LoVo (cell line): ENCODE data around the gene ZNF48.

ENCODE experiments used
- DNase-seq: peaks from one replicate; pipeline ENCODE4 v3.0.0-alpha.2; 2016; ENCODE audit warnings: low spot score

Gene ZNF48

GRCh38 chr16:30395155-30395991 is at the start of gene ZNF48:
Gene ZNF48 (plus strand): TSS chr16:30395420. CDS start chr16:30395795, 375 bp downstream.
- peak; percentile 85 for DNase-seq

GRCh38 chr16:30346286-30346685 is 48.9 kb upstream of the ZNF48 start:
- DNase-seq: no peak

GRCh38 chr16:30348113-30348512 is 47.1 kb upstream of the ZNF48 start:
- DNase-seq: no peak

GRCh38 chr16:30348929-30349328 is 46.3 kb upstream of the ZNF48 start:
- no peak for DNase-seq

- DNase-seq: no peak
Observed at GRCh38 chr16:30349675-30350074, 45.5 kb upstream of the ZNF48 start.

- no peak for DNase-seq
Observed at GRCh38 chr16:30350134-30350871, 44.9 kb upstream of the ZNF48 start.

- no peak for DNase-seq
Observed at GRCh38 chr16:30351001-30351441, 44.2 kb upstream of the ZNF48 start.

GRCh38 chr16:30351586-30352419 is 43.4 kb upstream of the ZNF48 start:
- peak; percentile 41 for DNase-seq

GRCh38 chr16:30352488-30353401 is 42.5 kb upstream of the ZNF48 start:
- no peak for DNase-seq

GRCh38 chr16:30353438-30354129 is 41.6 kb upstream of the ZNF48 start:
- no peak for DNase-seq

GRCh38 chr16:30354423-30355143 is 40.6 kb upstream of the ZNF48 start:
- no peak for DNase-seq

GRCh38 chr16:30355144-30355953 is 39.9 kb upstream of the ZNF48 start, which contains the start of gene CD2BP2:
Gene CD2BP2 (minus strand): TSS chr16:30355308. CDS start chr16:30354681, 627 bp downstream.
- DNase-seq: peak; percentile 98

GRCh38 chr16:30355954-30356308 is 39.3 kb upstream of the ZNF48 start:
- DNase-seq: no peak

GRCh38 chr16:30356401-30357084 is 38.7 kb upstream of the ZNF48 start:
- no peak for DNase-seq

- DNase-seq: no peak
Observed at GRCh38 chr16:30357085-30357714, 38.0 kb upstream of the ZNF48 start.

- DNase-seq: no peak
Observed at GRCh38 chr16:30357715-30358576, 37.3 kb upstream of the ZNF48 start.

GRCh38 chr16:30358577-30358936 is 36.7 kb upstream of the ZNF48 start:
- no peak for DNase-seq
